GM12874 (cell line): ENCODE results near the gene CAMK1D.
A peak's percentile ranks its signal among the peaks of the same experiment; 100 is the strongest.

Experiments used
- TF ChIP-seq, protein P1 (sequence below): IDR thresholded peaks from 2 replicates; pipeline ENCODE4 v1.5.1; 2011; ENCODE audit warnings: low read depth, mild to moderate bottlenecking, control low read depth, low read length, moderate library complexity; ENCODE audit not compliant: insufficient read depth

The CAMK1D gene

DNA sequence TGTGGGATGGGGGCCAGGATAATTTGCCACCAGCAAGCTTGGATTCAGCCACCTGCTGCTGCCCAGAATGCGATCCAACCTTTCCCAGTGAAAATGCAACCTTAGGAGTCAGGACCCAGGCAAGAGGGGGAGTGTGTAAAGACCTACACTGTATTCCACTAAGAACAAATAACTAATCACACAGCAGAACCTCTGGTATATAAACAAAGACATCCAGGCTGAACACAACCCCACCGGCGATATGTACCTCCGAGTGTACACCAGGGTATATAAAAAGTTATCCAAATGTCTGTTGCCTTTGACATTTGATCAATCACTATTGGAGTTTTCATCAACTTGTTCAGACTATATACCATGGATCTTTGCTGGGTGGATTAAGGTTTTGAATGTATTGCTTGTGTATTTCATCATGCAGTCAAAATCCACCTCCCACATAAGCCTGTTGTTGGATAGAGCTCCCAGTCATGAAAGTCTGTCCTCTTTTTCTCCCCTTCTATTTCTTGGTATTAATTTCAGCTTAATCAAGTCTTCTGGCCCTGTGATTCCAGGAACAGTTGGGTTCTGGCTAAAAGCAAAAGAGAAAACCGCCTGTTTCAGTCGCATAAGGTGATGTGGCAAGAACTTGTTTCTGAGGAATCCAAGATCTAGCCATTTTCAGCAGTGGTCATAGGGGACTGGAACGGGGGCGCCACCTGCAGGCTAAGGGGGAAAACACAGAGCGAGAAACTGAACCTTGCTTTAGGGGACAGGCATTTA, 361.4 kb downstream of the CAMK1D start:
- TF ChIP-seq, protein P1, sequence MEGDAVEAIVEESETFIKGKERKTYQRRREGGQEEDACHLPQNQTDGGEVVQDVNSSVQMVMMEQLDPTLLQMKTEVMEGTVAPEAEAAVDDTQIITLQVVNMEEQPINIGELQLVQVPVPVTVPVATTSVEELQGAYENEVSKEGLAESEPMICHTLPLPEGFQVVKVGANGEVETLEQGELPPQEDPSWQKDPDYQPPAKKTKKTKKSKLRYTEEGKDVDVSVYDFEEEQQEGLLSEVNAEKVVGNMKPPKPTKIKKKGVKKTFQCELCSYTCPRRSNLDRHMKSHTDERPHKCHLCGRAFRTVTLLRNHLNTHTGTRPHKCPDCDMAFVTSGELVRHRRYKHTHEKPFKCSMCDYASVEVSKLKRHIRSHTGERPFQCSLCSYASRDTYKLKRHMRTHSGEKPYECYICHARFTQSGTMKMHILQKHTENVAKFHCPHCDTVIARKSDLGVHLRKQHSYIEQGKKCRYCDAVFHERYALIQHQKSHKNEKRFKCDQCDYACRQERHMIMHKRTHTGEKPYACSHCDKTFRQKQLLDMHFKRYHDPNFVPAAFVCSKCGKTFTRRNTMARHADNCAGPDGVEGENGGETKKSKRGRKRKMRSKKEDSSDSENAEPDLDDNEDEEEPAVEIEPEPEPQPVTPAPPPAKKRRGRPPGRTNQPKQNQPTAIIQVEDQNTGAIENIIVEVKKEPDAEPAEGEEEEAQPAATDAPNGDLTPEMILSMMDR: peak; percentile 94

DNA sequence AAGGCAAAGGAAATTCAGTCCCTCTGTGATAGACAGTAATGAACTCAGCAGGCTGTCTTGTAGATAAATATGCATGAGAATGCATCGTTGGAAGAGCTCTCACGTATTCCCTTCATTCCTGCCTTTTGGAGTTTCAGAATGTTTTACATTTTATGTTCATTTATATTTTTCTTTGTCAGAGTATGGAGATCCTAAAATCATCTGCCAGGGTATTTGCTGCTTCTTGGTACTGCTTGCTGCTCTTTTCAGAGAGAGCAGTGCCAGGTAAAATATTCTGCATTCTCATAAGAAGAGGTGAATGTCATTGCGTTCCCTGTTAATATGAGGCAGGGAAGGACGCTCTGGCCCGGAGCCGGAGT, 362.0 kb downstream of the CAMK1D start:
- TF ChIP-seq, protein P1: no peak

DNA sequence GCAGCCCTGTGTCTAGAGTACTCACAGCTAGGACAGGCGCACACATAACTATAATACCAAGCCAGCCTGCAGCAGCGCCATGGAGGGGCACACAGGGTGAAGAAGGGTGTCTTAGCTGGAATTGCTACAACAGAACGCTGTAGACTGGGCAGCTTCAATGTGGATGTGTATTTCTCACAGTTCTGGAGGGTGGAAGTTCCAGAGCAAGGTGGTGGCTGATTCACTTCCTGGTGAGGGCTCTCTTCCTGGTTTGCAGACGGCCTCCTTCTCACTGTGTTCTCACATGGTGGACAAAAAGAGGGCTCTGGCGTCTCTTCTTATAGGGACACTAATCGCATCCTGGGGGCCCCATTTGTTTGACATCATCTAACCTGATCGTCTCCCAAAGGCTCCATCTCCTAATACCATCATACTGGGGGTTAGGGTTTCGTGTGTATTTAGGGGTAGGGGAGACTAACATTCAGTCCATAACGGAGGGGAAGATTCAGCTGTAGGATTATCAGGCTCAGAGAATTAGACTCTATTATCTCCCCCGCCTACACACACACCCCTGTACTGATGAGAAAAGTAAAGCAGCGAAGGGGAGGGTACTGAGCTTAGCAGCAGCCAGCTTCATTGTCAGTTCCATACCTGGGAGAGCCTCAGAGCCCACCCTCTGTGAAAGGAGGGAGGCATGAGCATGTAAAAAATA, 363.1 kb downstream of the CAMK1D start:
- TF ChIP-seq, protein P1: no peak

DNA sequence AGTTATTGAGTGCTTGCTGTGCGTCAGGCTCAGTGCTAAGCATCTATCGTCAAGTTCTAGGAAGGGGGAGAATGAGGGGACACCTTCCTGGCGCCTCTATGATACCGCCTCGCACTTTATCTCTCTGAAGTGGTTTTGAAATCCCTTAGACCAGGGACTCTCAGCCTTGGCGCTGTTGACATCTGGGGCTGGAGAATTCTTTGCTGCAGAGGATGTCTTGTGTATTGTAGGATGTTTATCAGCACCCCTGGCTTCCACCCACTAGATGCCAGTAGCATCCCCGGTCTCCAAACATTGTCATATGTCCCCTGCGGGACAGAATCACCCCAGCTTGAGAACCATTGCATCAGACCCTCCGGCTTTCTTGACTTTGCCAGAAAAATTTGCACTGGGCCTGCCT, 366.7 kb downstream of the CAMK1D start:
- TF ChIP-seq, protein P1: no peak

DNA sequence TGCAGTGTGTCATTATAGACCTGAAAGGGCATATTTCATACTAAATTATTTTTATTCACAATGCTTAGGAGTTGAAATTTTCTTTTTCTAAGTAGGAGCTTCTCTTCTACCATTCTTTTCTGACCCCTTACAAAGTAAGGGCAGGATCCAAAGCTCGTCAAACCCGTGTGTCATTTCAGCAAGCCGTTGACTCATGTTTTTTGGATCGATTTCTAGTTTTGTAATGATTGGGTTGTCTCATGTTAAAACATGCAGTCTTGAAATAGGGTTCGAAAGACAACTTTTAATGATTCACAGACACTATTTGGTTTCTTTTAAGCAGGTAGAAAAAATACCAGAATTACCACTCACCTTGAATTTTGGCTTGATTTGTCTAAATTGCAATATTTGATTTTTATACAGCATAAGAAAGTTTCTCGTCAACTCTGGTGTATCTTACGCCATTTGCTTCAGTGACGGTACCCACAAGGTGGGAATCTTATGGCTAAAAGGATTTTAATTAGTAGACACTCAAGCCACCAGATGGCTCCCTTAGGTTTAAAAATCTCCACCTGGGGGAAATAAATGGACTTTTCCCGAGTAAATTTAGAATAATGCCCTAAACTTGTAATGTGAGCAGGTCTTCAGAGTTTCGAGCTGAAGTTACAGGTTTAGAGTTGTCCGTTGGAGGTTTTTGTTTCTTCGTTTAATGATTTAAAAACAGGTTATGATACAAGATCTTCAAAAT, 368.8 kb downstream of the CAMK1D start:
- TF ChIP-seq, protein P1: no peak

DNA sequence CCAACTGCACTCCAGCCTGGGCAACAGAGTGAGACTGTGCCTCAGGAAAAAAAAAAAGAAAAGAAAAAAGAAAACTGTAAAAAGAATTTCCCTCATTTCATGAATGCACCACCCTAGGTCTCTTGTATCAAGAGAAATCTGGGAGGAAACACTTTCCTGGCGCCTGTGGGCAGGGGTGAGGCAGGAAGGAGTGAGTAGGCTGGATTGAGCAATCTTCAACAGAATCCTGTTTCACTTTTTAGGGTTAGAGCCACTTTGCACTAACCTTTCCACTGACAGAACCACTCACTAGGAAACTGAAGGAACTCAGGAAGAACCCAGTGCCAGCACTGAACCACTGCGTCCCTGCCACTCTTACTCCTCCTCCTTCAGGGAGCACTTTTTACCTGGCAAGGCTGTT, 370.0 kb downstream of the CAMK1D start:
- TF ChIP-seq, protein P1: no peak
